Measurements from ENCODE around the gene TMEM270. TPM values are rescaled to one million over a fixed set of nuclear protein-coding genes. Genes with fewer than 3 reads are reported as not detected.

TMEM270 gene
- total RNA-seq, 2 experiments from 2014 or later = not detected

- Mint-ChIP-seq H3K36me3 (ENCODE audit: low read depth) (no peaks in the 10 kb centered on the region), H3K27me3 (no peaks in the 10 kb centered on the region), H3K27ac (no peak overlapping the region), H3K9me3 (ENCODE audit: low read depth) (no peaks in the 10 kb centered on the region), H3K4me3 (no peak overlapping the region), H3K4me1 (no peaks in the 10 kb centered on the region)
- CTCF ChIA-PET = no interaction called here
- intact Hi-C loops (cut with DNase I, micrococcal nuclease) = no loop called here
- ATAC-seq (no peak), DNase-seq (no peak)
- POLR2A ChIA-PET = no interaction called here
Observed at GRCh38 chr7:73905360-73905759, 44.4 kb downstream of the TMEM270 start.

DNA sequence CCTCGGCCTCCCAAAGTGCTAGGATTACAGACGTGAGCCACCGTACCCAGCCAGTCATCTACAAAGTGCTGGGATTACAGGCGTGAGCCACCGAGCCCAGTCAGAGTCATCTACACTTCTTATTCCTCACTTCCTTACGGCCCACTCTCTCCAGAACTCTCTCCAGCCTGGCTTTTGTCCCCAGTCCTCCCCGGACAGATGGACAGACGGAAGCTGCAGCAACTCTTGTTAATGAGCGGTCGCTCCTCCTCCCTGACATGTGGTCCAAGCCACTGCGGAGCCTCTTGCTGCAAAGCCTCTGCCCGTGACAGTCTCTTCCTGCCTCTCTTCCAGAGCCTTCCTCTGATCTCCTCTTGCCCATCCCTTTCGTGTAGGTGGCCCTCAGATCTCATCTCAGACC is 45.9 kb downstream of the TMEM270 start:
- Mint-ChIP-seq H3K27me3 (no peaks in the 10 kb centered on the region), H3K9me3 (ENCODE audit: low read depth) (no peaks in the 10 kb centered on the region), H3K4me1 (no peaks in the 10 kb centered on the region), H3K27ac (no peak overlapping the region), H3K4me3 (no peak overlapping the region), H3K36me3 (ENCODE audit: low read depth) (no peaks in the 10 kb centered on the region)
- ChIA-PET CTCF (no interaction called here), POLR2A (no interaction called here)
- ATAC-seq (no peak), DNase-seq (no peak)
- intact Hi-C loops (cut with DNase I, micrococcal nuclease) = no loop called here

- no peak overlapping the region for H3K4me3 Mint-ChIP-seq
- intact Hi-C loops (cut with DNase I, micrococcal nuclease) = no loop called here
- no peaks in the 10 kb centered on the region for H3K9me3 Mint-ChIP-seq (ENCODE audit: low read depth)
- ChIA-PET CTCF (no interaction called here), POLR2A (no interaction called here)
- no peak for ATAC-seq
- no peak for DNase-seq
- no peaks in the 10 kb centered on the region for H3K4me1 Mint-ChIP-seq
- no peaks in the 10 kb centered on the region for H3K27me3 Mint-ChIP-seq
- no peak overlapping the region for H3K27ac Mint-ChIP-seq
- H3K36me3 Mint-ChIP-seq (ENCODE audit: low read depth) = no peaks in the 10 kb centered on the region
Observed at GRCh38 chr7:73907554-73908122, 46.7 kb downstream of the TMEM270 start.

GRCh38 chr7:73908123-73908611 is 47.2 kb downstream of the TMEM270 start:
- Mint-ChIP-seq H3K4me3 (no peak overlapping the region), H3K9me3 (ENCODE audit: low read depth) (no peaks in the 10 kb centered on the region), H3K4me1 (no peaks in the 10 kb centered on the region), H3K36me3 (ENCODE audit: low read depth) (no peaks in the 10 kb centered on the region), H3K27me3 (no peaks in the 10 kb centered on the region), H3K27ac (no peak overlapping the region)
- CTCF ChIA-PET = no interaction called here
- ATAC-seq = no peak
- DNase-seq = no peak
- POLR2A ChIA-PET = no interaction called here
- intact Hi-C loops (cut with DNase I, micrococcal nuclease) = no loop called here

DNA sequence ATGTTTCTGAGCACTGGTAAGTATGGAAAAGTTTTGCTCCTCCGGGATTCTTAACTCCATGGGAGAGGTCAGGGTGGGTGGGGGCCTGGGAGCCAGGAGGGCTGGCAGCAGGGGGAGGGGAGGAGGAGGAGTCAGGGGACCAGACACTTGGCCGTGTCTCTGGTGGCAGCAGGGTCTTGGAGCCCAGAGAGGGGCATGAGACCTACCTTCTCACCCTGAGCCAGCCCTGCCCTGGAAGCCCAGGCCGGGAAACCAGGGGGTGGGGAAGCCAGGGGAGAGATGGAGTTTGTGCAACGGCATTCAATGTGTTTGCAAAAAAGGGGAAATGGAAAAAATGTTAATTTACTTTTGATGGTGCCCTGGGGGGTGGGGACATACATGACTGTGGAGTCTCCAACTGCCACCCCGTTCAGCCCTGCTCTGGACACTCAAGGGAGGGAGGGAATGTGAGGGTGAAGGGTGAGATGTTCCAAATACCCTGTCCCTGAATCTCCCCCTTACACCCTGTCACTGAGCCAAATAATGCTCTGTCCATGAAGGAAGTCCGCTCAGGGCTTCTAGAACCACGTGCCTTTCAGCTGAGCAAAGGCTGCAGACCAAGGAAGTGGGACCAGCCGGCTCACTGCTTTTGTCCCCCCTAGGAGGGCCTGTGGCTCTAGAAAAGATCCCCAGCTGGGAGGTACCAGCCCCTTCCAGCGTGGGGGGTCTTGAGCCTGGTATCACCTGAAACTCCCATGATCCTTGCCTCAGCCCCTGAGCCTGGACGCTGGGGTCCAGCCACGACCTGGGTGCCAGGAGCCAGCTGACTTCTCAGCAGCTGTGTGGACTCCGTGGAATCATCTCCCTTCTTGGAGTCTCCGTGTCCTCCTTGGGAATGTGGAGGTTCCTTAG is 48.3 kb downstream of the TMEM270 start:
- no peak overlapping the region for H3K4me3 Mint-ChIP-seq
- no peak overlapping the region for H3K27ac Mint-ChIP-seq
- ChIA-PET POLR2A (no interaction called here), CTCF (no interaction called here)
- intact Hi-C loops (cut with DNase I, micrococcal nuclease) = no loop called here
- H3K36me3 Mint-ChIP-seq (ENCODE audit: low read depth) = no peaks in the 10 kb centered on the region
- no peaks in the 10 kb centered on the region for H3K9me3 Mint-ChIP-seq (ENCODE audit: low read depth)
- no peaks in the 10 kb centered on the region for H3K4me1 Mint-ChIP-seq
- ATAC-seq (no peak), DNase-seq (no peak)
- no peaks in the 10 kb centered on the region for H3K27me3 Mint-ChIP-seq

DNA sequence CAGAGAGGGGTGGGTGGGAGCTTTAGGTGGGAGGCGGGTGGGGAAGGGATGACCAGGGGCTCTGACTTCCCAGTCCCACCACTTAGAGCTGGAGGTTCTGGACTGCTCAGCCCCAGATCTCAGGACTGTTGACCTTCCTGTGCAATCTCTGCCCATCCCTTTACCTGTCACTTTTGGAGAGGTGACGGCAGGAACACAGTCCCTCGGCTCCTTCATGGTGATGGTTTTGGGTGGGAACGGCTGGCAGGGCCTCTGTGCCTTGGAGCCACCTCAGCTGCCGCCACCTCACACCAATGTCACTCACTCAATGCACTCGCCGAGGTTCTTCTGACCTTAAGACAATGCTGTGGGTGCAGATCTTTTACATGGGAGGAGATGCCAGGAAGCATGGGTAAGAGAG is 49.0 kb downstream of the TMEM270 start:
- intact Hi-C loops (cut with DNase I, micrococcal nuclease) = no loop called here
- Mint-ChIP-seq H3K36me3 (ENCODE audit: low read depth) (no peaks in the 10 kb centered on the region), H3K27ac (no peak overlapping the region), H3K4me1 (no peaks in the 10 kb centered on the region), H3K27me3 (peaks cover 3% of the 10 kb centered on the region), H3K9me3 (ENCODE audit: low read depth) (no peaks in the 10 kb centered on the region), H3K4me3 (no peak overlapping the region)
- ATAC-seq (no peak), DNase-seq (no peak)
- POLR2A ChIA-PET = no interaction called here
- CTCF ChIA-PET = interaction anchor here (0.7 to 1.0 kb wide), 2 partner anchors 141 to 453 kb away, joined by 3 read pairs; no protein-coding TSS in a partner anchor

GRCh38 chr7:73912223-73912622 is 51.3 kb downstream of the TMEM270 start:
- H3K9me3 Mint-ChIP-seq (ENCODE audit: low read depth) = no peaks in the 10 kb centered on the region
- DNase-seq (no peak), ATAC-seq (no peak)
- H3K27me3 Mint-ChIP-seq = peaks cover 5% of the 10 kb centered on the region
- intact Hi-C loops (cut with DNase I, micrococcal nuclease) = no loop called here
- no peaks in the 10 kb centered on the region for H3K36me3 Mint-ChIP-seq (ENCODE audit: low read depth)
- no peaks in the 10 kb centered on the region for H3K4me1 Mint-ChIP-seq
- POLR2A ChIA-PET = no interaction called here
- CTCF ChIA-PET = no interaction called here
- no peak overlapping the region for H3K4me3 Mint-ChIP-seq
- H3K27ac Mint-ChIP-seq = no peak overlapping the region

Other genes starting within 250 kb of the TMEM270 start
- gene MLXIPL, start 236.6 kb upstream of the TMEM270 start, total RNA-seq = not detected
- under 1 TPM; 0.35 to 0.39 TPM for gene VPS37D, start 193.3 kb upstream of the TMEM270 start, total RNA-seq
- 1 to 10 TPM; 6.9 to 7.8 TPM for gene DNAJC30, start 177.7 kb upstream of the TMEM270 start, total RNA-seq
- gene BUD23, start 177.6 kb upstream of the TMEM270 start, total RNA-seq = 10 to 100 TPM; 71.4 to 95.5 TPM
- 10 to 100 TPM; 16.6 to 16.8 TPM for gene STX1A, start 141.5 kb upstream of the TMEM270 start, total RNA-seq
- gene ABHD11, start 122.4 kb upstream of the TMEM270 start, total RNA-seq = 10 to 100 TPM; 14.4 to 17.8 TPM
- gene CLDN3, start 90.9 kb upstream of the TMEM270 start, total RNA-seq = not detected
- under 1 TPM; 0.12 to 0.16 TPM for gene CLDN4, start 30.2 kb upstream of the TMEM270 start, total RNA-seq
- 1 to 10 TPM; 2.1 to 2.2 TPM for gene METTL27, start 18.6 kb upstream of the TMEM270 start, total RNA-seq
- not detected for gene ELN, start 167.0 kb downstream of the TMEM270 start, total RNA-seq
- gene LIMK1, start 222.6 kb downstream of the TMEM270 start, total RNA-seq = 10 to 100 TPM; 12.5 to 14.8 TPM